SU-DHL-6 (cell line): ENCODE results near the gene ERVV-1.

Experiments used
- H2AFZ ChIP-seq: fragments of 200-600 bp; sonication (generic); 2 replicates; pipeline ENCODE4 v1.6.1; 2014; ENCODE audit warnings: low read depth, mild to moderate bottlenecking, moderate library complexity, mixed read lengths, antibody characterized with exemption, low read length; ENCODE audit not compliant: severe bottlenecking
- H3F3A ChIP-seq: fragments of 200-600 bp; shearing (Covaris generic); 2 replicates; pipeline ENCODE4 v1.6.0; 2016; ENCODE audit warnings: antibody characterized with exemption, mild to moderate bottlenecking; ENCODE audit not compliant: insufficient read depth
- H3K27ac ChIP-seq: fragments of 200-600 bp; sonication (generic); 2 replicates; pipeline ENCODE4 v1.5.1; 2016; ENCODE audit warnings: low read depth, mild to moderate bottlenecking, low read length, moderate library complexity, mixed read lengths
- H3K27me3 ChIP-seq: fragments of 200-600 bp; sonication (generic), shearing (Covaris generic); 2 replicates; pipeline ENCODE4 v1.6.0; 2014; ENCODE audit warnings: mild to moderate bottlenecking, low read length
- H3K36me3 ChIP-seq: fragments of 200-600 bp; sonication (generic); 2 replicates; pipeline ENCODE4 v1.6.1; 2014; ENCODE audit warnings: mild to moderate bottlenecking, low read length, mixed read lengths
- H3K4me2 ChIP-seq: fragments of 300-600, 200-600 bp; shearing (Covaris generic), sonication (generic); 2 replicates; pipeline ENCODE4 v1.6.0; 2014; ENCODE audit warnings: low read length, low read depth, mild to moderate bottlenecking; ENCODE audit not compliant: poor library complexity, severe bottlenecking
- H3K4me3 ChIP-seq: fragments of 200-600 bp; sonication (generic); 2 replicates; pipeline ENCODE4 v1.5.1; 2014; ENCODE audit warnings: antibody characterized with exemption, low read length, mild to moderate bottlenecking, mixed read lengths; ENCODE audit not compliant: insufficient read depth, poor library complexity, severe bottlenecking
- H3K79me2 ChIP-seq: fragments of 200-600 bp; sonication (generic); 2 replicates; pipeline ENCODE4 v1.6.1; 2014; ENCODE audit warnings: mild to moderate bottlenecking, low read length, moderate library complexity; ENCODE audit not compliant: insufficient read depth
- H3K9ac ChIP-seq: fragments of 200-600 bp; sonication (generic); 2 replicates; pipeline ENCODE4 v1.7.0; 2014; ENCODE audit warnings: mild to moderate bottlenecking, low read length
- H3K9me2 ChIP-seq: fragments of 200-600 bp; sonication (generic); replicated peaks from 2 replicates; pipeline ENCODE4 v1.6.1; 2014; ENCODE audit warnings: low read length; ENCODE audit not compliant: insufficient read depth
- H3K9me3 ChIP-seq: fragments of 200-600 bp; sonication (generic); 2 replicates; pipeline ENCODE4 v1.6.1; 2014; ENCODE audit warnings: low read length, mixed read lengths; ENCODE audit not compliant: insufficient read depth
- H4K20me1 ChIP-seq: fragments of 200-600 bp; sonication (generic); 2 replicates; pipeline ENCODE4 v1.6.1; 2014; ENCODE audit warnings: low read depth, mild to moderate bottlenecking, antibody characterized with exemption, low read length, moderate library complexity, mixed read lengths
- EZH2phosphoT487 ChIP-seq: fragments of 200-600 bp; sonication (generic), shearing (Covaris generic); conservative IDR thresholded peaks from 2 replicates; pipeline ENCODE4 v1.6.1; 2018; ENCODE audit warnings: mild to moderate bottlenecking, antibody characterized with exemption, low read length, moderate library complexity, mixed read lengths
- TF ChIP-seq, protein P1 (sequence below): fragments of 200-600 bp; sonication (generic); IDR thresholded peaks from one replicate; pipeline ENCODE4 v1.5.1; 2017; ENCODE audit warnings: antibody characterized with exemption, mild to moderate bottlenecking, low read length, moderate library complexity; ENCODE audit not compliant: insufficient read depth, poor library complexity, severe bottlenecking

The ERVV-1 gene

GRCh38 chr19:52995711-52996110 is 18.0 kb upstream of the ERVV-1 start:
- TF ChIP-seq, protein P1, sequence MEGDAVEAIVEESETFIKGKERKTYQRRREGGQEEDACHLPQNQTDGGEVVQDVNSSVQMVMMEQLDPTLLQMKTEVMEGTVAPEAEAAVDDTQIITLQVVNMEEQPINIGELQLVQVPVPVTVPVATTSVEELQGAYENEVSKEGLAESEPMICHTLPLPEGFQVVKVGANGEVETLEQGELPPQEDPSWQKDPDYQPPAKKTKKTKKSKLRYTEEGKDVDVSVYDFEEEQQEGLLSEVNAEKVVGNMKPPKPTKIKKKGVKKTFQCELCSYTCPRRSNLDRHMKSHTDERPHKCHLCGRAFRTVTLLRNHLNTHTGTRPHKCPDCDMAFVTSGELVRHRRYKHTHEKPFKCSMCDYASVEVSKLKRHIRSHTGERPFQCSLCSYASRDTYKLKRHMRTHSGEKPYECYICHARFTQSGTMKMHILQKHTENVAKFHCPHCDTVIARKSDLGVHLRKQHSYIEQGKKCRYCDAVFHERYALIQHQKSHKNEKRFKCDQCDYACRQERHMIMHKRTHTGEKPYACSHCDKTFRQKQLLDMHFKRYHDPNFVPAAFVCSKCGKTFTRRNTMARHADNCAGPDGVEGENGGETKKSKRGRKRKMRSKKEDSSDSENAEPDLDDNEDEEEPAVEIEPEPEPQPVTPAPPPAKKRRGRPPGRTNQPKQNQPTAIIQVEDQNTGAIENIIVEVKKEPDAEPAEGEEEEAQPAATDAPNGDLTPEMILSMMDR, result no peak
- no peak for TF ChIP-seq EZH2phosphoT487
- H3K36me3 ChIP-seq, result no peaks in the 10 kb centered on the region
- no peaks in the 10 kb centered on the region for H3K9me3 ChIP-seq
- no peaks in the 10 kb centered on the region for H4K20me1 ChIP-seq
- no peak overlapping the region for H3K4me3 ChIP-seq
- no peaks in the 10 kb centered on the region for H3K79me2 ChIP-seq
- H2AFZ ChIP-seq, result no peak overlapping the region
- H3K9me2 ChIP-seq, result no peaks in the 10 kb centered on the region
- no peaks in the 10 kb centered on the region for H3F3A ChIP-seq
- no peak overlapping the region for H3K27ac ChIP-seq
- H3K9ac ChIP-seq, result no peak overlapping the region
- no peak overlapping the region for H3K4me2 ChIP-seq
- no peaks in the 10 kb centered on the region for H3K27me3 ChIP-seq

DNA sequence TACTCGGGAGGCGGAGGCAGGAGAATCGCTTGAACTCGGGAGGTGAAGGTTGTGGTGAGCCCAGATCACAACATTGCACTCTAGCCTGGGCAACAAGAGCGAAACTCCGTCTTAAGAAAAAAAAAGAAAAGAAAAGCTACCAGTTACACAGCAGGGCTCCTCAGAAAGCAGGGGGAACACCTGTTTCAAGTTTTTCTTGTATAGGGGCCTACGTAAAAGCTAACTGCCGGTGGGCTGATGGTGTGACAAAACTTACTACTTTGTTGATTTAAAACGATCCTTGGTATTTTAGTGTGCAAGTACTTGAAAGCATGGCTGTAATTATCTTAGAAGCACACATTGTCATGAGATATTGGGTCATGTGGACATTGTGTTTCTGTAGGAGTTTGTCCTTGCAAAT is 15.7 kb upstream of the ERVV-1 start:
- H3K9ac ChIP-seq, result no peak overlapping the region
- no peak overlapping the region for H2AFZ ChIP-seq
- no peak overlapping the region for H3K4me2 ChIP-seq
- TF ChIP-seq EZH2phosphoT487, result no peak
- TF ChIP-seq, protein P1, result no peak
- no peaks in the 10 kb centered on the region for H3K27me3 ChIP-seq
- H3K9me3 ChIP-seq, result no peaks in the 10 kb centered on the region
- H3F3A ChIP-seq, result no peaks in the 10 kb centered on the region
- H3K27ac ChIP-seq, result no peak overlapping the region
- no peaks in the 10 kb centered on the region for H4K20me1 ChIP-seq
- no peaks in the 10 kb centered on the region for H3K36me3 ChIP-seq
- H3K4me3 ChIP-seq, result no peak overlapping the region
- no peaks in the 10 kb centered on the region for H3K9me2 ChIP-seq
- H3K79me2 ChIP-seq, result no peaks in the 10 kb centered on the region

DNA sequence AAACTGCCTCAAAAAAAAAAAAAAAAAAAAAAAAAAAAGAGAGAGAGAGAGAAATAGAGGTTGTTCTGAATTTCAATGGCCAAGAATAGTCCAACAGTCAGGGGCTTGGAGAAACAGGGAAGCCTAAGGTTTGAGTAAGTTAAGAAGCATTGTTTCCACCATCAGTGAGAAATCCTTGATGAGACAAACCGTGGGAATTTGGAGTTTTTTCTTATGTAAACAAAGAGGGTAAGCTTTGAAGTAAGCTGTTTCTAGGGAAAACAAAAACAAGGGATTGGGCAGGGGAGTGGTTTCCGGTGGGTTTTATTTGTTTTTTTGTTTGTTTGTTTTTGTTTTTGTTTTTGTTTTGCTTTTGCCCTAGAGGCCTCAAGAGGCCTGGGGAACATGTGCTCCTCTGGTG is 11.2 kb upstream of the ERVV-1 start:
- TF ChIP-seq, protein P1, result no peak
- no peak for TF ChIP-seq EZH2phosphoT487
- Histone ChIP-seq H3K4me2 (no peak overlapping the region), H3K9ac (no peak overlapping the region)

More for the DNA sequence above, 11.2 kb upstream of the ERVV-1 start:
- H4K20me1 ChIP-seq, result no peaks in the 10 kb centered on the region
- no peaks in the 10 kb centered on the region for H3K36me3 ChIP-seq
- H3K27ac ChIP-seq, result no peak overlapping the region
- H3K27me3 ChIP-seq, result no peaks in the 10 kb centered on the region
- no peak overlapping the region for H2AFZ ChIP-seq
- no peaks in the 10 kb centered on the region for H3K9me3 ChIP-seq
- no peaks in the 10 kb centered on the region for H3K79me2 ChIP-seq
- no peak overlapping the region for H3K4me3 ChIP-seq
- H3F3A ChIP-seq, result no peaks in the 10 kb centered on the region
- H3K9me2 ChIP-seq, result no peaks in the 10 kb centered on the region
